Endodermal cell (in vitro differentiated cells): ENCODE data around the gene USH1G. TPM values are rescaled to one million over a fixed set of nuclear protein-coding genes. Genes with fewer than 3 reads are reported as not detected.
"Not testable (repeated sequence)": the region's sequence is repeated elsewhere in the genome, so short reads cannot be mapped to it uniquely, and the experiment has no call there.

Source experiments
- DNase-seq: peaks from one replicate; pipeline ENCODE4 v3.0.0-alpha.2; 2017
- H3K27ac ChIP-seq: 2 replicates; pipeline ENCODE4 v1.5.1; 2013; ENCODE audit warnings: mild to moderate bottlenecking, low read depth, low read length, moderate library complexity
- H3K27me3 ChIP-seq: 2 replicates; pipeline ENCODE4 v1.6.1; 2013; ENCODE audit warnings: mild to moderate bottlenecking, low read length, moderate library complexity; ENCODE audit not compliant: insufficient read depth, control insufficient read depth, poor library complexity, severe bottlenecking
- H3K36me3 ChIP-seq: 2 replicates; pipeline ENCODE4 v1.7.0; 2013; ENCODE audit warnings: mild to moderate bottlenecking, low read length, moderate library complexity; ENCODE audit not compliant: control insufficient read depth, insufficient read depth
- H3K4me1 ChIP-seq: one replicate; pipeline ENCODE4 v1.7.0; 2013; ENCODE audit warnings: low read length; ENCODE audit not compliant: control insufficient read depth, insufficient read depth
- H3K4me3 ChIP-seq: 2 replicates; pipeline ENCODE4 v1.5.1; 2013; ENCODE audit warnings: mild to moderate bottlenecking, low read length, moderate library complexity
- H3K9ac ChIP-seq: 2 replicates; pipeline ENCODE4 v1.6.1; 2013; ENCODE audit warnings: mild to moderate bottlenecking, low read length, moderate library complexity; ENCODE audit not compliant: poor library complexity, severe bottlenecking; ENCODE audit errors: extremely low read depth
- H3K9me3 ChIP-seq: 2 replicates; pipeline ENCODE4 v1.6.1; 2013; ENCODE audit warnings: mild to moderate bottlenecking, low read length, moderate library complexity; ENCODE audit not compliant: control insufficient read depth
- H3K27ac Mint-ChIP-seq: 2 replicates; pipeline ENCODE4 v1.8.0; 2020; ENCODE audit warnings: mixed read lengths
- H3K27me3 Mint-ChIP-seq: 2 replicates; pipeline ENCODE4 v1.8.0; 2021; ENCODE audit warnings: mild to moderate bottlenecking, mixed read lengths; ENCODE audit not compliant: insufficient read depth
- H3K36me3 Mint-ChIP-seq: 2 replicates; pipeline ENCODE4 v1.8.0; 2020; ENCODE audit warnings: low read depth, mixed read lengths
- H3K4me1 Mint-ChIP-seq: 2 replicates; pipeline ENCODE4 v1.8.0; 2020; ENCODE audit warnings: mixed read lengths
- H3K4me3 Mint-ChIP-seq: 2 replicates; pipeline ENCODE4 v1.8.0; 2020; ENCODE audit warnings: mild to moderate bottlenecking, moderate library complexity, mixed read lengths
- H3K9me3 Mint-ChIP-seq: 2 replicates; pipeline ENCODE4 v1.8.0; 2020; ENCODE audit warnings: mild to moderate bottlenecking, mixed read lengths
- CTCF ChIP-seq: fragments of 200-600 bp; sonication (generic); conservative IDR thresholded peaks from 2 replicates; pipeline ENCODE4 v1.5.0; 2021; ENCODE audit warnings: antibody characterized with exemption, mild to moderate bottlenecking
- WGBS, 2 experiments: methylation state at CpG; one replicate each; pipeline versions ENCODE4 v1.1.5 to v1.1.7; 2013; ENCODE audit warnings: missing lambda C conversion rate in 2 of 2, mixed read lengths in 1 of 2; ENCODE audit not compliant: insufficient coverage in 1 of 2, insufficient read length in 1 of 2; 5-methylcytosine and 5-hydroxymethylcytosine counted together
- total RNA-seq, 2 donors: library from RNA; stranded (reverse); fragmentation: NEBNext Ultra II Directional in 1 of 2; extraction: Animal tissue kit (Norgen Biotek cat#: 25700) in 1 of 2; gene quantifications; 2 replicates in 1 of 2; 3 replicates in 1 of 2; pipeline ENCODE4 v1.2.1, GENCODE V29; 2021

The USH1G gene
- total RNA-seq, 2 donors from 2014 or later, result 0.11 to 0.13 TPM

GRCh38 chr17:74907012-74907411, 16.0 kb downstream of the USH1G start:
- peaks cover 2% of the 10 kb centered on the region for H3K27me3 ChIP-seq
- whole genome bisulfite sequencing, 2 experiments, result 93 to 98% methylated on average over 28 to 34 of the region's 34 CpGs

GRCh38 chr17:74906214-74906793, 16.8 kb downstream of the USH1G start:
- not testable (repeated sequence) for H3K27ac Mint-ChIP-seq, H3K27ac ChIP-seq, H3K4me1 ChIP-seq, H3K9me3 Mint-ChIP-seq, H3K27me3 ChIP-seq, H3K4me3 Mint-ChIP-seq, H3K4me3 ChIP-seq, H3K9ac ChIP-seq, H3K36me3 ChIP-seq, DNase-seq, H3K36me3 Mint-ChIP-seq, H3K9me3 ChIP-seq
- WGBS, 2 experiments, result 89 to 91% methylated on average over 3 to 6 of the region's 6 CpGs
- peaks cover 15% of the 10 kb centered on the region for H3K27me3 Mint-ChIP-seq
- peaks cover 14% of the 10 kb centered on the region for H3K4me1 Mint-ChIP-seq

More at GRCh38 chr17:74907012-74907411, 16.0 kb downstream of the USH1G start:
- H3K36me3 Mint-ChIP-seq, result no peaks in the 10 kb centered on the region
- no peaks in the 10 kb centered on the region for H3K9me3 ChIP-seq
- no peak for DNase-seq
- peaks cover 5% of the 10 kb centered on the region for H3K9me3 Mint-ChIP-seq
- H3K27me3 Mint-ChIP-seq, result peaks cover 11% of the 10 kb centered on the region
- peaks cover 14% of the 10 kb centered on the region for H3K4me1 Mint-ChIP-seq
- no peaks in the 10 kb centered on the region for H3K36me3 ChIP-seq
- no peak overlapping the region for H3K27ac Mint-ChIP-seq
- H3K9ac ChIP-seq, result no peak overlapping the region
- TF ChIP-seq CTCF, result no peak
- no peaks in the 10 kb centered on the region for H3K4me1 ChIP-seq
- no peak overlapping the region for H3K4me3 Mint-ChIP-seq
- H3K27ac ChIP-seq, result no peak overlapping the region
- no peak overlapping the region for H3K4me3 ChIP-seq

GRCh38 chr17:74904687-74905409, 18.2 kb downstream of the USH1G start:
- no peaks in the 10 kb centered on the region for H3K36me3 Mint-ChIP-seq
- DNase-seq, result no peak
- WGBS, 2 experiments, result 86 to 96% methylated on average over 4 to 7 of the region's 7 CpGs
- Histone ChIP-seq H3K9me3 (no peaks in the 10 kb centered on the region), H3K27me3 (peaks cover 11% of the 10 kb centered on the region), H3K9ac (no peak overlapping the region), H3K27ac (no peak overlapping the region), H3K4me3 (no peak overlapping the region), H3K36me3 (no peaks in the 10 kb centered on the region), H3K4me1 (no peaks in the 10 kb centered on the region)
- H3K4me1 Mint-ChIP-seq, result peaks cover 7% of the 10 kb centered on the region
- H3K9me3 Mint-ChIP-seq, result peaks cover 5% of the 10 kb centered on the region
- peaks cover 17% of the 10 kb centered on the region for H3K27me3 Mint-ChIP-seq
- H3K27ac Mint-ChIP-seq, result no peak overlapping the region
- TF ChIP-seq CTCF, result no peak
- no peak overlapping the region for H3K4me3 Mint-ChIP-seq
